Measurements from ENCODE around the gene PLXNA3.

The PLXNA3 gene

DNA sequence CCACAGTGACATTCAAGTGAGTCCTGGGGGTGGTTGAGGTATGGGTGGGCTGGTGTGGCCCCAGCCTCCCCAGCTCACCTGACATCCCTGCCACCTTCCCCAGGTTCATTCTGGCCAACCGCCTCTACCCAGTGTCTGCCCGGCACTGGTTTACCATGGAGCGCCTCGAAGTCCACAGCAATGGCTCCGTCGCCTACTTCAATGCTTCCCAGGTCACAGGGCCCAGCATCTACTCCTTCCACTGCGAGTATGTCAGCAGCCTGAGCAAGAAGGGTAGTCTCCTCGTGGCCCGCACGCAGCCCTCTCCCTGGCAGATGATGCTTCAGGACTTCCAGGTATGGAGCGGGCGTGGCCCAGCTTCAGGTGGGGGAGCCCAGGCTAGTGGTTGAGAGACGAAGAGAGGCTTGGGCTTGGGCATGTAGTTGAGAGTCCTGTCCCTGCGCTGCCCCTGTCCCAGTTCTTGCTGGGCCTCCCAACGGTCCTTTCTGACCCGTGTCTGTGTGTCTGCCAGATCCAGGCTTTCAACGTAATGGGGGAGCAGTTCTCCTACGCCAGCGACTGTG is 22.8 kb upstream of the PLXNA3 start:
- DNase-seq (ENCODE audit: low read depth in 3 of 3), result no peak

DNA sequence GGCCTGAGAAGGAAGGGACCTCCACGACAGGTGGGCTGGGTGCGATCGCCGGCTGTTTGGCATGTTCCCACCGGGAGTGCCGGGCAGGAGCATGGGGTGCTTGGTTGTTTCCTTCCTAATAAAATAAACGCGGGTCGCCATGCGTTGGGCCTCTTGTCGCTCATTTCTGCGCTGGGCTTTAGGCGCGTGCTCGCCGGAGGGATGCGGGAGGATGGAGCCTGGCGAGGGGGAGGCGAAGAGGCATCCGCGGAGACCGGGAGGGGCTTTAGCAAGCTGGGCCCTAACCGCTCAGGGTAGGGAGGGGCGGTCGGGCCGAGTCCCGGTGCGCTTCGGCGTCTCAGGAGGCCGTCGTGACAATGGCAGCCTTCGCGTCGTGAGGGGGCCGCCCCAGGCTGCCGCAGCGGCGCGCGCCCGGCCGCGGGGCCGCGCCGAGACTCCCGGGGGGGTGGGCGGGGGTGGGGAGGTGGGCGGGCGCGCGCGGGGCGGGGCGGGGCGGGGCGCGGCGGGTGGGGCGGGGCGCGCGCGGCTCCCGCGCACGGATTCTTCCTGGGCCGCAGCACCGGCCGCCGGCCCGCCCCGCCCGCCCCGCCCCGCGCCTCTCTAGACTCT is 21.6 kb upstream of the PLXNA3 start:
- peak in 1 of 3 experiments; percentile 36 for DNase-seq (ENCODE audit: low read depth in 3 of 3)

DNA sequence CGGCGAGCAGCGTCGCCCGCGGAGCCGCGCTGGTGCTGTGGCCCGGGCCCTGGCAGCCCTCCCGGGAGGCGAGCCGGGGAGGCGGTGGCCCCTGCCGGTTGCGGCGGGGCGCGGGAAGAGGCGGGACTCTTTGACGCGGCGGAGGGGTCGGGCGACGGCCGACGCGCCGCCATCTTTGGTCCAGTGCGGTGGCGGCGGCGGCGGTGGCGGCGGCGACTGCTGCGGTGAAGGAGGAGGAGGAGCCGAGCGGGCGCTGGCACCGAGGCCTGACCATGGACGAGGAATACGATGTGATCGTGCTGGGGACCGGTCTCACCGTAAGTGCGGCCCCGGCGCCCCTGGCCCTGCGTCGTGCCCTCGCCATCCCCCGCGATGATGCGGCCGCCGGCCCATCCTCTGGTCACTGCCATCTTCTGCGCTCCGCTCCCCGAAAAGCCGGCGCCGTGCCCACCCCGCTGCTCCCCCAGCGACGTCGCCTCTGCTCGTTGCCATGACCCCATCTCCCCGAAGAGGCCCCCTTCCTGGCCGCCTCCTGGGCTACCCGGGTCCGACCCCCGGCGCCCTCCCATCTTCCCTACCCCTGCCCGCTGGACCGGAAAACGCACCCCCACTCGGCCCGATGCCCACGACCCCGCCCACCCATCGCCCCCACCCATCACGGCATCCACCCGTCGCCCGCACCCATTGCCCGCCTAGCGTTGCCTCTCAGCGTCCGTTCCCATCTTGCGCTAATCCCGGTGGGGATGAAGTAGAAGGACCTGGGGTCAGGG is 20.9 kb upstream of the PLXNA3 start, which contains the start of gene GDI1:
GDI1 (plus strand) TSS at position 172 of the 770 bp plus-strand sequence; CDS start at position 273, 101 bp downstream.
- DNase-seq (ENCODE audit: low read depth in 3 of 3), result peak in 1 of 3 experiments; percentile 51

DNA sequence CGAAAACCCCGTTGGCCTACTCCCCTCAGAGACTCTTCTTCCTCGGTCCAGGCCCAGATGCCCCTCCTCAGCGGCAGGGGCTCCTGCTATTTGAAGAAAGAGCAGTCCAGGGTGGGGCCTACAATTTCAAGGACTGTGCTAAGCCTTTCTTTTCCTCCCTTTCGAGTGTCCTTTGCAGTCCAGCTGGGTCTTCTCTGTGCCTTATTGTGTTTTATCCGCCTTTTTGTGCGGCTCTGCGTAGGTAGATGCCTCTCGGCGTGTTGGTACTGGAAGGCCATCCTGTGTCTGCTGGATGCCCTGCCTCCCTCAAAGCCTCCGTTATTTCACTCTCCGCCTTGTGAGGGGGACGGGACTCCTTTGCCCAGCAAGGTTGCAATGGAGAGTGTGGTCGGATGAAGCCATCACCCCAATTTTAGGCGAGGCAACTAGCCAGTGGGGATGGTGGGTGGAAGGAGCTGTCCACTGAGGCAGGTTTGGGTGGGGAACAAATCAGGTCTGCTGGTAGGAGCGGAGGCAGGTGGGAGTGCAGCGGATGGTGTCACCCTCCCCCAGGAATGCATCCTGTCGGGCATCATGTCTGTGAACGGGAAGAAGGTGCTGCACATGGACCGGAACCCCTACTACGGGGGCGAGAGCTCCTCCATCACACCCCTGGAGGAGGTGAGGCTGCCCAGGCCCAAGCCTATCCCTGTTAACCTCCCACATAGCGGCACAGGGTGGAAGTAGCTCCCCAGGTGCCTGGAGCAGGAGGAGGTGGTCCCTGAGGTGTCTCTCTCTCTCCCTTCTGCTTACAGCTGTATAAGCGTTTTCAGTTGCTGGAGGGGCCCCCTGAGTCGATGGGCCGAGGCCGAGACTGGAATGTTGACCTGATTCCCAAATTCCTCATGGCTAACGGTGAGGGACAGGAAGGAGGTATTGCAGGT is 19.8 kb upstream of the PLXNA3 start:
- no peak for DNase-seq (ENCODE audit: low read depth in 3 of 3)

DNA sequence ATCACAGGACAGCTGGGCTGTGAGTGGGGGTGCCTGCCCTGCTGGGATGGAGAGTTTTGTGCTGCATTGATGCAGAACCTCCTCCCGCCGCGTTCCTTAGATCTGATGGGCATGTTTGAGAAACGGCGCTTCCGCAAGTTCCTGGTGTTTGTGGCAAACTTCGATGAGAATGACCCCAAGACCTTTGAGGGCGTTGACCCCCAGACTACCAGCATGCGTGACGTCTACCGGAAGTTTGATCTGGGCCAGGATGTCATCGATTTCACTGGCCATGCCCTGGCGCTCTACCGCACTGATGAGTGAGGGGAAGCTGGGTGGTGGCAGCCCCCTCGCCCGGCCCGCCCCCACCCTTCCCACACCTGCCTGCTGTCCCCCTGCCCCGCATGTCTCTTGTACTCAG is 18.2 kb upstream of the PLXNA3 start:
- no peak for DNase-seq (ENCODE audit: low read depth in 3 of 3)

DNA sequence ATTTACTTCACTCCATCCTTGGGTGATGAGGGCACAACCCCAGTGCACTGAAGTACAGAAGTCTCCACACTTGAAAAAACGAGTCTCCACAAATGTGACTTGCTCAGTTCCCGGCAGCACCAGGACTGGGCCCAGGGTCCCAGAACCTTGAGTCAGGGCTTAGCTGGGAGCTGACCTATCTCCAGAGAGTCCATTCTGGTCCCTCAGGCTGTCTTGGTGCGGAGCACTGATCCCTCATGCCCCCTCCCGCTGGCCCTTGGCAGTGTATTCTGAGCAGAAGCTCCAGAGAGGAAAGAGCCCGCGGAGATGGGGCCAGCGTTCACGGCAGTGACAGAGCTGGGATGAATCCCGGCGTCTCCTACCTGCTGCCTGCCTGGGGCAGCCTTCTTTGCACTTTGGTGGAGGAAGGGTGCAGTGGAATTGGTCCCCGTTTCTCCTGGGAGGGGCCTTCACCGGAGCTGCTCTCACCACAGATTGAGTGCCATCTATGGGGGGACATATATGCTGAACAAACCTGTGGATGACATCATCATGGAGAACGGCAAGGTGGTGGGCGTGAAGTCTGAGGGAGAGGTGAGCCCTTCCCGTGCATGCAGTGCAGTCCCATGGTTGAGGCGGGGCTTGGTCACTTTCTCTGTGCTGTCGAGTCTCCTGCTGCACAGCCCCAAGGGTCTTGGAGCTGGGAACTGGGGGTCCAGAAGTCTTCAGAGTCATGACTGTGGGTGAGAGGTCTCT is 17.3 kb upstream of the PLXNA3 start:
- DNase-seq (ENCODE audit: low read depth in 3 of 3), result no peak

DNA sequence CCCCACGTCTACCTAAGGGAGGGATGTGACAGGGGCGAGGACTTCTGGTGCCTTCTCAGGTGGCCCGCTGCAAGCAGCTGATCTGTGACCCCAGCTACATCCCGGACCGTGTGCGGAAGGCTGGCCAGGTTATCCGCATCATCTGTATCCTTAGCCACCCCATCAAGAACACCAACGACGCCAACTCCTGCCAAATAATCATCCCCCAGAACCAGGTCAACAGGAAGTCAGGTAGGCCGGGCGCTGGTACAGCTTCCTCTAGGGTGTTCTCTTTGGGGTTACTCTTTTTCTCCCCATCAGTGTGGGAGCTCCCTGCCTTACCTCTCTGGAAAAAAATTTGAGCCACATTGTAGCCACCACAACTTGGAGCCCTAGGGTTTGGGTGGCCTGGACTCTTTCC is 16.5 kb upstream of the PLXNA3 start:
- DNase-seq (ENCODE audit: low read depth in 3 of 3), result no peak

DNA sequence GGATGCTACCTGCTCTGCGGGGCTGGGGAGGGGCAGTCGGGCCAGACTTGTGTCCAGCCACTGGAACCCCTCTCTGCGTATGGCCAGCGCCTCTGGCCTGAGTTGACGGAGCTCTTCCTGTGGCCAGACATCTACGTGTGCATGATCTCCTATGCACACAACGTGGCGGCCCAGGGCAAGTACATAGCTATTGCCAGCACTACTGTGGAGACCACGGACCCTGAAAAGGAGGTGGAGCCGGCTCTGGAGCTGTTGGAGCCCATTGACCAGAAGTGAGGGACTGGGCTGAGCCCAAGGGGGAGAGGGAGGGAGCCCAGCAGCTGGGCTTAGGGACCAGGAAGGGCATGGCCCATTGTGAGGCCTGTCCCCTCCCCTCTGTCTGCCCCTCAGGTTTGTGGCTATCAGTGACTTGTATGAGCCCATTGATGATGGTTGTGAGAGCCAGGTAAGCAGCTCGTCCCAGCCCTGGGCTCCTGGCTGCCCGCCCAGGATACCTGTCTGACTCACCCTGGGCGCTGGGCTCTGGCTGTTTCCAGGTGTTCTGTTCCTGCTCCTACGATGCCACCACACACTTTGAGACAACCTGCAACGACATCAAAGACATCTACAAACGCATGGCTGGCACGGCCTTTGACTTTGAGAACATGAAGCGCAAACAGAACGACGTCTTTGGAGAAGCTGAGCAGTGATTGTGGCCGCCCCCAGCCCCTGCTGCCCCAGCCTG is 15.9 kb upstream of the PLXNA3 start:
- DNase-seq (ENCODE audit: low read depth in 3 of 3), result no peak

DNA sequence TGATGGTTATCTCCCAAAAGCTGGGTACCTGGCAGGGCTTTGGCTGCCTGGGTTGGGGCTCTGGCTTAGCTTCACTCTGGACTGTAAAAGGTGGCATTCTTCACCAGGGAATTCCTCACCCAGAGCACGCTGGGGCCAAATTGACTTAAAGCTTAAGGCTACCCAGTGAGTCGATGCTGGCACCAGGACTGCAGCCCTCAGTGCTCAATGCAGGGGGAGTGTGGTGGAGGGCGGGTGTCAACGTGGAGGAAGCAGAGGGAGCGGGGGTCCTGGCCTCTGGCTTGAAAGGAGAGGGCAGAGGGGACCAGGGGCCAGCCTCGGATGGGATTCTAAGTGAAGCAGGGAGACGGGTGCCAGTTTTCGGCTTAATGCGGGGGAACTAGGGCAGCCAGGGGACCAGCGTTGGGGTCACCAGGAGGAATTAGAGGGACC is 14.6 kb upstream of the PLXNA3 start:
- no peak for DNase-seq (ENCODE audit: low read depth in 3 of 3)

DNA sequence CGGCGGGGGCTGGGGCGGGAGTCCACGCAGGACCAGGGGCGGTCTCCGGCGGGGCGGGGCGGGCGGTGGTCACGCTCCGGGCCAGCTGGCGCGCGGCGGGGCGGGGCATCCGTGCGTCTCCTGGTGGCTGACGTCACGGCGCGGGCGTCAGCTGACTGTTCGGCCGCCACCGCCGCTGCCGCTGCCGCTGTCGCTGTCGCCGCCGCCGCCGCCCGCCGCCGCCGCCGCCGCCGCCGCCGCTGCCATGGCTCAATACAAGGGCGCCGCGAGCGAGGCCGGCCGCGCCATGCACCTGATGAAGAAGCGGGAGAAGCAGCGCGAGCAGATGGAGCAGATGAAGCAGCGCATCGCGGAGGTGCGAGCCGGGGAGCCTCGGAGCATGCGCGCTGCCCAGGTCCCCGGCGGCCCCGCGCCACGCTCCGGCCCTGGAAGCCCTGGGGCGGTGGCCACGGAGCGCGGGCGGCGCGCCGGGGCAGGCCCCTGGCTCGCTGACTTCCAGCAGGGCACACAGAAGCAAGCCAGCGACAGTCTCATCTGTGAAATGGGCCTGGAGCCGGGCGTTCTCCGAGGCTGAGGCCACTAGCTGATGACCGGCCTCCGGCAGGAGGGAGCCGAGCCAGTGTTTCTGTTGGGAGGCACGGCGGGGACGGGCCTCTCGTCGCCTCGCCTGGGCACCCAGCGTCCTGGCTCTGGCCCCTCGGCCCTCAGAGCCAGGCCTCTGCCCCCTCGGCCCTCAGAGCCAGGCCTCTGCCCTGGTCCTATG is 13.9 kb upstream of the PLXNA3 start, which contains the start of gene FAM50A:
FAM50A (plus strand) TSS at position 150 of the 763 bp plus-strand sequence; CDS start at position 245, 95 bp downstream.
- peak; percentile 32 to 72 (median 55) for DNase-seq (ENCODE audit: low read depth in 3 of 3)

DNA sequence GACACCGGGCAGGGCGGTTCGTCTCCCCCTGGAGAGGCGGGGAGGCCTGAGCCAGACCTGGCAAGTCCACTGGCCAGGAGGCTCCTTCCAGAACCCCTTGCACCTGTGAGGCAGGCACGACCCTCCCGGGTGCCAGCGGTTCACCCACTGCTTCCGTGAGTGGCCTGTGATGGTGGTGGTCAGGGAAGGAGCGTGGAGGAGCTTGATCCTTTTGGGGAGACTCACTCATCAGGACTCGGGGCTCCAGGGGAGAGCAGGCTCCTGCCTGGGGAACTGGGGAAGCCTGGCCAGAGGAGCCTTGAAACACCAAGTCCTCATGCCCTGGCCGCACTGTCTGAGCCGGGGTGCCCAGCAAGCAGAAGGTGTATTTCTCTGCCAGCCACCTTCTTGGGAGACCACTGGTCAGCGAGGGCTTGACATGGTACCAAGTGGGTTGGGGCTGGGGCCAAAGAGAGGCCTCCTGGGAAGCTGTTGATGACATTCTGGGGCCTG is 13.3 kb upstream of the PLXNA3 start:
- DNase-seq (ENCODE audit: low read depth in 3 of 3), result no peak

DNA sequence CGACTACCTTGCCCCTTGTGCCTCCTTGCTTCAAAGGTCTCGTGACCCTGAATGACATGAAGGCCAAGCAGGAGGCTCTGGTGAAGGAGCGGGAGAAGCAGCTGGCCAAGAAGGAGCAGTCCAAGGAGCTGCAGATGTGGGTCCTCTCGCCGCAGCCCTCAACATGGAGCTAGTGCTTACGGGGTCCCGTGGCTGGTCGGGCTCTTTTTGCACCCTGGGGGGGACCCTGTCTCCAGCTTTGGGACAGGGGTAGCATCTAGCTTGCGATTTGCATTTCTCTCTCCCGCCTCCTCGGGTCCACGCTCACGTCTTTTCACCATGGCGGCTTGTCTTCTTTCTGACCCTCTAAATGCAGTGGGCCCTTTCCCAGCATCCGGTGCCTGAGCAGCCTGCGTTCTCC is 12.3 kb upstream of the PLXNA3 start:
- DNase-seq (ENCODE audit: low read depth in 3 of 3), result no peak

DNA sequence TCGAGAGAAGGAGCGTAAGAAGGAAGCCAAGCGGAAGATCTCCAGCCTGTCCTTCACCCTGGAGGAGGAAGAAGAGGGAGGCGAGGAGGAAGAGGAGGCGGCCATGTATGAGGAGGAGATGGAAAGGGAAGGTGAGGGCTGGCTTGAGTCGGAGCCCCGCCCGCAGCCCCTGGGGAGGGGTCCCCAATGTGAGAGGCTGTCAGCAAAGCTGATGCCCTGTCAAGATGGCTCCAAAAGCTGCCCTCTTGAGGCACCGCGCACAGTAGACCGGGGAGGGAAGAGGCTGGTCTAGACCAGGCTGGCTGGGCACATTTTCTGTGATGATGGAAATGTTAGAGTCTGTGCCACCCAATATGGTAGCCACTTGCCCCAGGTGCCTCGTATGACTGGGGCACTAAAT is 11.7 kb upstream of the PLXNA3 start:
- no peak for DNase-seq (ENCODE audit: low read depth in 3 of 3)

DNA sequence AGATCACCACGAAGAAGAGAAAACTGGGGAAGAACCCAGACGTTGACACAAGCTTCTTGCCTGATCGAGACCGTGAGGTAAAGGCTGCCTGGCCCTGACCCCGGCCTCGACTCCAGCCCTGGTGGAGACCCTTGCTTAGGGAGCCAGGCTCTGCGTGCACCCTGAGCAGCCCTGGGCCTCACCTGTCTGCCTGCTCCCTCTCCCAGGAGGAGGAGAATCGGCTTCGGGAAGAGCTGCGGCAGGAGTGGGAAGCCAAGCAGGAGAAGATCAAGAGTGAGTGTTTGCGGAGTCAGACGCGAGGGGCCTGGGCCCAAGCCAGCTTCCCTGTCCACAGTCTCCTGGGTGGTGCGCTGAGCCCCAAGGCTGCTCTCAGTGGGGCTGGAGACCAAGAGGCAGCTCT is 9.6 kb upstream of the PLXNA3 start:
- no peak for DNase-seq (ENCODE audit: low read depth in 3 of 3)

DNA sequence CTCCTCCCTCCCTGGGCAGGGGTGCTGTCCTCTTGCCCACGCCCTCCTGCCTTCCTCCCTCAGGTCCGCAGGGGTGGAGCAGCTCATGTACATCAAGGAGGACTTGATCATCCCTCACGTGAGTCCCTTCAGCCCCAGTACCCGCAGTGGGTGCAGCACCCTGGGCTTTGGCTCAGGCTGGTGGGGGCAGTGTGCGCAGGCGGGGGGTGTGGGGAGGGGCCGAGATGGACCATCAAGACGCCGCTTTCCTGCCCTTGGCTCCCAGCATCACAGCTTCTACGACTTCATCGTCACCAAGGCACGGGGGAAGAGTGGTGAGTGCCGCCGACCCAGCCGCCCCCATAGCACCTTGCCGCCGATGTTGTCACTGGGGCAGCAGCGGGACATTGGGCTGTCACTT is 8.5 kb upstream of the PLXNA3 start:
- DNase-seq (ENCODE audit: low read depth in 3 of 3), result no peak

DNA sequence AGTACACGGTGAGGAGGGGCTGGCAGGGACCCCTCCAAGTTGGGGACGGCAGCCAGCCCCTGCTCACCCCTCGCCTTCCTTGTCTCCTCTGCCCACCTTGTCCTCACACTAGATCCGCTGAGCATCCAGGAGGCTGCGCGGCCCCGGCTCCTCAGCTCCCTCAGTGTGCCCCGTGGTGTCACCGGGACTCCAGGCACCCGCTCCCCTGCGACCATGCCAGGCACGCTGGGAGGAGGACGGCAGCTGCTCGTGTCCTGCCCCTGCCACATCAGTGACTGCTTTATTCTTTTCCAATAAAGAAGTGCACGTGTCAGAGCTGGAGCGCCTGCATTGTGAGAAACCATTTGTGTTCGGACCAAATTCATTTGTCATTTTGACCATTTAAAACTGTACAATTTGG is 7.8 kb upstream of the PLXNA3 start:
- no peak for DNase-seq (ENCODE audit: low read depth in 3 of 3)

DNA sequence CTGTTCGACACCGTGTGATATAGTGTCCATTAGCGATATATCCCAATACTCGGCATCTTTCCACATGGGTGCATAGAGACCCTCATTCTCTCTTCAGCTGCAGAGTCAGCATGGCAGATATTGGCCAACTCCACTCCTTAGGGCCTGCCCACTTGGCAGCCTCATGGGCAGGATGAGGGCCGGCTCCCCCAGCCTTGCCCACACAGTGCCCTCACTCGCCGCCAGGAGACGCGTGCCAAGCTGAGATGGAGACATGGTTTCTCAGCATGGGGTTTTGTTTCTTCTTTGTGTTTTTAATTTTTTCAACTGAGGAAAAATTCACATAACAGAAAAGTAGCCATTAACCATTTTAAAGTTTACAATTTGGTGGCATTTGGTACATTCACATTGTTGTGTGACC is 5.3 kb upstream of the PLXNA3 start:
- DNase-seq (ENCODE audit: low read depth in 3 of 3), result no peak

DNA sequence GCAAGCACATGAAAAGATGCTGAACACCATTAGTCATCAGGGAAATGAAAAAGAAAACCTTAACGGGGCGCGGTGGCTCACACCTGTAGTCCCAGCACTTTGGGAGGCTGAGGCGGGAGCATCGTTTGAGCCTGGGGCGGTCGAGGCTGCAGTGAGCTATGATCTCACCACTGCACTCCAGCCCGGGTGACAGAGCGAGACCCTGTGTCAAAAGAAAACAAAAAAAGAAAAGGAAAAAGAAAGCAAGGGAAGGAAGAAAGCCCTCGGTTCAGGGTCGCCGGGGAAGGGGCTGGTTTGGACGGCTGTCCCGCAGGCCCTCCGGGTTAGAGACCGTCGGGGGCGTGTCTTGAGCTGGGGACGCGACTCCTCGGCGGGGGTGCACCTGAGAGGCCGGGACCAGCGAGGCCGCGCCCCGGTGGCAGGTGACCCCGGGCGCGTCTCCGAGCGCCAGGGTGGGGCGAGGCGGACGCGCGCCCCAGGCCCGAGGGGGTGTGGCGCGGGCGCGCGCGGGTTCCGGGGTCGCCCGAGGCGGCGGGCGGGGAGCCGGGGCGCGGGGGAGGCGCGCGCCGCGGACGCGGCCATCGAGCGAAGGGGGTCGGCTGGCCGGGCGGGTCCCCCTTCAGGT is 478 bp upstream of the PLXNA3 start:
- DNase-seq (ENCODE audit: low read depth in 3 of 3), result peak in 1 of 3 experiments; percentile 37
